Measurements from ENCODE around the gene KISS1R.

GRCh38 chr19:931860-932647 is 14.9 kb downstream of the KISS1R start:
- no peak for TF ChIP-seq CTCF (IDR thresholded peaks at IDR 0.05; ENCODE audit: low read depth, low read length, missing input control)
- no peak for TF ChIP-seq MAX (IDR thresholded peaks at IDR 0.05)
- no peak for TF ChIP-seq RXRA (IDR thresholded peaks at IDR 0.05)
- no peak for TF ChIP-seq NR2F2 (IDR thresholded peaks at IDR 0.05)
- TF ChIP-seq EGR1 (IDR thresholded peaks at IDR 0.05; ENCODE audit: low read depth in 2 of 2) = no peak
- TF ChIP-seq YY1 (IDR thresholded peaks at IDR 0.05) = no peak

Measured in liver (tissue), 3 donors.